ENCODE results near the gene ITIH5.

ITIH5 gene

DNA sequence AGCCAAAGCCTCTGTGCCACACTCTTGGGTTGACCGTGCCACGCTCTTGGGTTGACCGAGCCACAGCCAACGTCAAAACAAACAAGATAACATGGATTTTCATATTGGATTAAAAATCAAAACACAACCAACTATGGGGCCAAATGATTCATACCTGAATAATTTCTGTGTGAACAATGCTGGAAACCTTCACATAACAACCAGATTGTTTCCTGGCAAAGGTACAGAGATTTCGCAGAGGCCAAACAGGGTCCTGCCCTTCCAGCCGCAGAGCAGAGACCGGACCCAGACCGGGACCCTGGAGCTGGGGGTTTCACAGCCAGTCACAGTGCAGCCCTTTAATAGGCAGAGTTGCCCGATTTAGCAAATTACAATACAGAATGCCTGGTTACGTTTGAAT lies 40.5 kb downstream of the ITIH5 start:
- DNase-seq, result no peak

- no peak for DNase-seq
Observed at GRCh38 chr10:7625836-7626235, 40.9 kb downstream of the ITIH5 start.

- DNase-seq, result no peak
Observed at GRCh38 chr10:7625009-7625408, 41.8 kb downstream of the ITIH5 start.

DNA sequence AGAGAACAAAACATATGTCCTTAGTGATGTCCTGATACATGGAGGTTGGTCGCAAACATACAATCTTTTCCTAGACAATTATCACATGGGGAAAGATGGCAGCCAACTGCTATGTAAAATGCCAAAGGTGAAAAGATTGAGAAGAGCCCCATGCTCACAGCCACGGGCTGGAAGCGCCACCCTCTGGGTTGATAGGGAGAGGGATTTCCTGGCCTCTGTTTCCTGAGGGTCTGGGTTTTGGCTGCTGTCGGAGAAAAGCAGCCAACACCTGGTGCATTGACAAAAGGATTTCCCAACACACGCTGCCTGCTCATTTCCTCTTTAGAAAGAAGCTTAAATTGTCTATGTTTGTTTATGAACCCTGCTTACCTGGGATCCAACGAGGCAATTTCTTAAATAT lies 43.8 kb downstream of the ITIH5 start:
- peak in 2 of 3 experiments; percentile 14 to 48 for DNase-seq

- DNase-seq, result peak in 1 of 3 experiments; percentile 49
Observed at GRCh38 chr10:7618461-7618860, 48.3 kb downstream of the ITIH5 start.

DNA sequence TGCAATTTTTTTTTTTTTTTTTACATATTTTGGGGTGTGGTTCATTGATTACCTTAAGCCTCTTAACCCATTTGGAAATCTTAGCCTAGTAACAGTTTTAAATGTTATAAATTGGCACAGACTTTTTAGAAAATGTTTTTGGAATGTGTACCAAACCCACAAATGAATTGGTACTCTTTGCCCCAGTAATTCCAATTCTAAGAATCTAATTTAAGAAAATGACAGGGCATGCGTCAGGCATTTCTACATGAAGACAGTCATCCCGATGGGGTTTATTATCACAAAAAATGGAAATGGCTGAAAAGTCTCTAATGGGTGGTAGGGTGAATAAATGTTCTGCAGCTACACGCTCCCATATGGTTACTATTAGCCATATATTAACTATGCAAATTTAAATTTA lies 54.9 kb downstream of the ITIH5 start:
- no peak for DNase-seq

- DNase-seq, result no peak
Observed at GRCh38 chr10:7610651-7611389, 55.9 kb downstream of the ITIH5 start.

DNA sequence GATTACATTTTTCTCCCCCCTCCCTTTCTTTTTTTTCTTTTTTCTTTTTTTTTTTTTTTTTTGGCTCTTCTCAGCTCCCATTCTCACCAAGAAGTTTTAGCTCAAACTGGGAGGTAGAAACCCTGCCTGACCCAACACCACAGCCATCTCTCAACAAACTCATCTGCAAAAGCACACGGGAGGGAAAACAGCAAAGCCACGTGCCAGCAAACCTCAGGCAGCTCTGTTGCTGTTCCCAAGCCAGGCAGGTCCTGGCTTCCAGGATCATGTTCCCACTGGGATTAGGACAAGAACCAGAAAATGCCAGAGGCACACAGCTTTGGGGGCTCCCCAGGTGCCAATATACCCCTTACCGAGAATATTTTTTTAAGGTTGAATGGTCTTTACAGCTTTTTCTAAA lies 56.7 kb downstream of the ITIH5 start:
- DNase-seq, result no peak

GRCh38 chr10:7609556-7609955 lies 57.2 kb downstream of the ITIH5 start:
- DNase-seq, result no peak

DNA sequence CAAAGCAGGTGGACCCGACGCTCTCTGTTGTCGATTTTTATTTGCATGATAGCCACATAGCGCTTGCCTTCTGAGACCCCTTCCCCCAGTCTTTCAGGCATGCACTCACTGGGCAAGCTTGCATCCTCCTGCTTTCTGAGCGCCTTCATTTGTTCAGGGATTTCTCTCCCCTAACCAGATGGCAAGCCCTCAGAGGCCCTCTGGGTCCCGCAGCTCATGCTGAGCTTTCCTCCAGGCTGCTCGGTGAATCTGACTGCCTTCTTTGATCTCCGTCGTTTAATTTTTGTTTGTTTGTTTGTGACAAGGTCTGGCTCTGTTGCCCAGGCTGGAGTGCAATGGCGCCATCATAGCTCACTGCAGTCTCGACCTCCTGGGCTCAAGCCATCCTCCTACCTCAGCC lies 58.8 kb downstream of the ITIH5 start:
- DNase-seq, result no peak

DNA sequence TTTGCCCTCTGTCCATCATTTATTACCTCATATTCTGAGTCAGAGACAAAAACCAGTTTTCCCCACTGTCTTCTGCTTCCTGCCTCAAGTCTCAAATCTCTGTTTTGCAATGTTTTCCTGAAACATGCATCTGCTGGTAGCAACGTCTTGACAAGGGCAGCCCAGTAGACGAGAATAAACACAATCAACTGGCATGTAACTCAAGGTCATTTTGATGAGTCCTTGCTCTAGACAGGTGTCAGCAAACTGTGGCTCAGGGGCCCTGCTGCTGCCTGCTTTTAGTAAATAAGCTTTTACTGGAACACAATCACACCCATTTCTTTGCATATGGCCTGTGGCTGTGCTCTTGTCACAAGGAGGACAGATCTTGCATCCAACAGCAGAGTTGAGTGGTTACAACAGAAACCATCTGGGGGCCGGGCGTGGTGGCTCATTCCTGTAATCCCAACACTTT lies 59.8 kb downstream of the ITIH5 start:
- DNase-seq, result no peak

GRCh38 chr10:7605565-7606295 lies 61.0 kb downstream of the ITIH5 start:
- DNase-seq, result no peak

DNA sequence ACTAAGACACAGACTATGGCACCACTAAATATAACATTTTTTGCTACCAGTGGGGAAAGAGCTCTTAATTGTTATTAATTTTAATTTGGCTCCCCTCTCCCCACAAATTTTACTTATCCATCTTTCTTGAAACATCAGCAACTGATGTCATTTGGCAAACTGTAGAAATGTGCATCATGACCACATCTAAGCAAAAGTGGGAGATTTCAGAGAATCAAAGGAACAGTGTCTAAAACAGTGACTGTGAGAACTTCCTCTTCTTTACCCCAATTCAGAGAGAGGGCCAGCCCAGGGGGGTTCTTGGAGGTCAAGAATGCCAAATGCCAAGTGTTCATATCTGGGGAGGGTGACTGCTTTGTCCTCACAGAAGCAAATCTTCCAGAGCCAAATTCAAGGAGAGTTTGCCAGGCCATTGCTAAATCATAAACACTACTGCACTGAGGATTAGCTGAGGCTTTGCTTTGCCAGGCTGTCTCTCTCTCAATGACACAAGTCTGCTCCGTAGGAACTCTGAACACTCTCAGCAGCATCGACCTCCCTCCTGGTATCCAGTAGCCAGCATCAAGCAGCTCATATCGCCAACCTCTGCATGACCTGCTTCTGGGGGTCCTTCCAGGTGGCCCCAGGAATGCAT lies 65.6 kb downstream of the ITIH5 start:
- DNase-seq, result no peak

DNA sequence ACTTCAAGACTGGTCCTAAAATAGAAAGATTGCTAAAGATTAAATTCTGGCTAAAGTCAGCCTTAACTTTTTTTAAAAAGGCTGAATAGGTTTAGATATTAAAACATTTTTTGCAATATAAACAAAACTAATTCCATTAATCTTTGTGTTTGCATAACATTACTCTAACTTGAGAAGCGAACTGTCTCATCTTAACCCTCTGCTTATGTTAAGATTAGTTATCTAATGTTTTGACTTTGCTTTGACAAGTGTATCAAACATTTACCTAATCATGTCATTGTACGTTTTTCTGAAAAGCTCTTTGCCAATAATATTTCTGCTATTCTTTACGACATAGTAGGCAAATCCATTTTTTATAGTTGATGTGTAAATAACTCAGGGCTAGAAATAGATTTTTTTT lies 68.0 kb downstream of the ITIH5 start:
- DNase-seq, result no peak

GRCh38 chr10:7596356-7596755 lies 70.4 kb downstream of the ITIH5 start:
- no peak for DNase-seq

- no peak for DNase-seq
Observed at GRCh38 chr10:7593905-7594304, 72.9 kb downstream of the ITIH5 start.

GRCh38 chr10:7593063-7593462 lies 73.7 kb downstream of the ITIH5 start:
- DNase-seq, result no peak

DNA sequence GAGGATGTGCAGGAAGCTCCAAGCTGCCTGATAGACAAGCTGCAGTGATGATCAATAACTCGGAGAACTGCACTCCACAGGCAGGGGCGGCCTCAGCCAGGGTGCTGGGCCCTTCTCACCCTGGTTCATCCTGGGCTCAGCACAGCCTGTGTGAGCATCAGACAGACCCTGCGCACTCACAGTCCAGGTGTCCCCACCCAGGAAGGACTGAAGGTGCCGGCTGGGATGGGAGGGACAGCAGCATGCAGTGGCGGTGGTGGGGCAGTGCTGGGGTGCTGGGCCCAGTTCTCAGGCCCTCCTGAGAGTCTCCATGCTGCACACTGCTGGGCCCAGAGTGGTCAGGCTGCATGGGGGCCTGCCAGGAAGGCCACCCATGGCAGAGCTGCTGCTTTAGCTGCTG lies 74.1 kb downstream of the ITIH5 start:
- DNase-seq, result no peak

- DNase-seq, result no peak
Observed at GRCh38 chr10:7590271-7590670, 76.5 kb downstream of the ITIH5 start.

GRCh38 chr10:7589748-7590147 lies 77.0 kb downstream of the ITIH5 start:
- no peak for DNase-seq

GRCh38 chr10:7587865-7588188 lies 78.9 kb downstream of the ITIH5 start:
- DNase-seq, result no peak

GRCh38 chr10:7587168-7587864 lies 79.5 kb downstream of the ITIH5 start:
- no peak for DNase-seq

DNA sequence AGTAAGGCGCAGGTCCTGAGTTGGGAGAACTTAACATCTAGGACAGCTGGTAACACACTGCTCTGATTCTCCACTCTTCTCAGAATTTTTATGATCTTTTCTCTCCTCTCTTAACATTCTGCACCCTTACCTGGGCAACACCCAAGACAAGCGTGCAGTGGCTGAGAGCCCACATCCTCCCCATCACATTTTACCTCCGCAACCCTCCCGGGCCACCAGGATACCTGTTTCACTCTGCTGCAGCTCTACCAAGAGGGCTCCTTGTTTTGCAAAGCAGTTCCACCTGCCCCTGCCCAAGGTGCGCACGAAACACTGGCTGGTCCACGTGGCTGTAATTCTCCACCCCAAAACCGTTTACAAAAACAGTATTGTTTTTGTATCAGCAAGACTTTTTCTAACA lies 81.5 kb downstream of the ITIH5 start:
- no peak for DNase-seq

DNA sequence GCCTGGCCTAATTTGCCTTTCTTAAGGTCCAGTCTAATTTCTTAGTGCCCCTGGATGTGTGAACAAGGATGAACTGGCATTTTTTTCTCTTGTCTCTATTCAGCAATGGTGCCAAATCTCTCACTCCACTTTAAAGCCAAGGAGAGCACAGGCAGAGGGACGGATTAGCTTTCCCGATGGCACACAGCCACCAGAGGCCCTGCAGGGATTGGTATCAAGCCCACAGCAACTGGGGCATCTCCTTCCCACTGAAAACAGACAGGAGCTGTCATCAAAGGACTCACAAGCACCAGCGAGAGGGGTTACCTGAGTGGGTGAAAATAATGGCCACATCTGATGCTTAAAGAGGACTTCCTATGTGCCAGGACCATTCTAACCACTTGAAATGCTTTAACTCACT lies 83.1 kb downstream of the ITIH5 start:
- DNase-seq, result no peak

All from NCI-H1417 (cell line).